GM12878 (cell line): ENCODE measurements around the gene SALL1. TPM values are rescaled to one million over a fixed set of nuclear protein-coding genes. Genes with fewer than 3 reads are reported as not detected.

Source experiments
- ATAC-seq: fragments of 200-7000 bp; cut with Tn5 transposase; 3 replicates; pipeline ENCODE4 v1.9.1; 2020; ENCODE audit warnings: mild to moderate bottlenecking, moderate library complexity
- BruUV-seq: library from RNA; stranded (reverse); fragments of 400-500 nt; replicated peaks from 2 replicates; lab custom pipeline; 2021; lab: Mats Ljungman, UMichigan
- CTCF ChIA-PET: fragments of 300-600 bp; sonication (Branson Sonifier 250); formaldehyde crosslinking; extraction: SDS; loops from one replicate; lab custom pipeline; 2021; ENCODE audit warnings: inconsistent platforms; lab: Yijun Ruan, JAX
- POLR2A ChIA-PET: fragments of 350-600 bp; formaldehyde crosslinking; extraction: SDS; loops from one replicate; lab custom pipeline; 2021; ENCODE audit warnings: inconsistent platforms; lab: Charles Lee
- RAD21 ChIA-PET: fragments of 300-600 bp; sonication (Branson Sonifier 250); formaldehyde crosslinking; loops from one replicate; lab custom pipeline; 2023; ENCODE audit warnings: antibody characterized with exemption; ENCODE audit not compliant: unreplicated experiment; lab: Charles Lee
- SMC1A ChIA-PET: fragments of 300-600 bp; sonication (Branson Sonifier 250); formaldehyde crosslinking; loops from one replicate; lab custom pipeline; 2023; ENCODE audit not compliant: unreplicated experiment, uncharacterized antibody; lab: Charles Lee
- DNase-seq: peaks from one replicate; pipeline ENCODE4 v3.0.0-alpha.2; 2011; ENCODE audit warnings: low read depth, low spot score
- FAIRE-seq: peaks from 3 replicates; lab custom pipeline; 2011; peaks lifted over from hg19 to GRCh38; lab: Jason Lieb, UNC
- H2AFZ ChIP-seq: 2 replicates; pipeline ENCODE4 v1.6.0; 2011; ENCODE audit warnings: low read depth, low read length, control low read depth; ENCODE audit not compliant: control insufficient read depth
- H3K27ac ChIP-seq: 2 replicates; pipeline ENCODE4 v1.5.1; 2011; ENCODE audit warnings: control low read depth; ENCODE audit not compliant: control insufficient read depth, insufficient read depth
- H3K27me3 ChIP-seq, 2 experiments: replicated peaks in 1 of 2; 2 replicates each; pipeline versions ENCODE4 v1.6.0 to v1.6.1; 2011; ENCODE audit warnings: low read length in 1 of 2; ENCODE audit not compliant: control insufficient read depth in 2 of 2, insufficient read depth in 2 of 2
- H3K36me3 ChIP-seq, 2 experiments: 2 replicates each; pipeline ENCODE4 v1.5.1; 2011; ENCODE audit warnings: low read length in 1 of 2; ENCODE audit not compliant: control insufficient read depth in 2 of 2, insufficient read depth in 2 of 2
- H3K4me1 ChIP-seq: 2 replicates; pipeline ENCODE4 v1.6.1; 2011; ENCODE audit warnings: mild to moderate bottlenecking, low read length, moderate library complexity, mixed read lengths; ENCODE audit not compliant: control insufficient read depth, insufficient read depth
- H3K4me2 ChIP-seq: 2 replicates; pipeline ENCODE4 v1.6.0; 2011; ENCODE audit warnings: control low read depth; ENCODE audit not compliant: control insufficient read depth, insufficient read depth
- H3K4me3 ChIP-seq: fragments of 200-600 bp; sonication (generic); 2 replicates; pipeline ENCODE4 v1.5.1; 2016
- H3K79me2 ChIP-seq: 2 replicates; pipeline ENCODE4 v1.6.0; 2011; ENCODE audit warnings: low read length; ENCODE audit not compliant: control insufficient read depth, insufficient read depth
- H3K9ac ChIP-seq: 2 replicates; pipeline ENCODE4 v1.8.0; 2011; ENCODE audit warnings: low read length, control low read depth, mixed read lengths; ENCODE audit not compliant: control insufficient read depth, insufficient read depth
- H3K9me3 ChIP-seq: replicated peaks from 3 replicates; pipeline ENCODE4 v1.5.1; 2011; ENCODE audit warnings: mild to moderate bottlenecking, low read length; ENCODE audit not compliant: control insufficient read depth, insufficient read depth
- H4K20me1 ChIP-seq: 2 replicates; pipeline ENCODE4 v1.6.0; 2011; ENCODE audit not compliant: control insufficient read depth, insufficient read depth
- ATF7 ChIP-seq: fragments of 450-650 bp; IDR thresholded peaks from 2 replicates; pipeline ENCODE4 v1.6.1; 2016; ENCODE audit warnings: low read depth, mild to moderate bottlenecking
- BMI1 ChIP-seq: fragments of 450-650 bp; IDR thresholded peaks from 2 replicates; pipeline ENCODE4 v1.6.1; 2016; ENCODE audit warnings: mild to moderate bottlenecking, moderate library complexity, borderline replicate concordance
- KLF5 ChIP-seq: fragments of 450-650 bp; IDR thresholded peaks from 2 replicates; pipeline ENCODE4 v1.6.1; 2014; ENCODE audit warnings: mild to moderate bottlenecking; ENCODE audit not compliant: partially characterized antibody
- MXI1 ChIP-seq: fragments of 150-350 bp; IDR thresholded peaks from 2 replicates; pipeline ENCODE4 v1.6.1; 2011; ENCODE audit warnings: low read depth, mild to moderate bottlenecking, inconsistent platforms, low read length, improper control_type of control experiment
- NR2C1 ChIP-seq: fragments of 450-650 bp; IDR thresholded peaks from 2 replicates; pipeline ENCODE4 v1.6.1; 2017; ENCODE audit warnings: antibody characterized with exemption, mild to moderate bottlenecking, moderate library complexity
- POLR2AphosphoS5 ChIP-seq: IDR thresholded peaks from 2 replicates; pipeline ENCODE4 v1.6.1; 2011; ENCODE audit warnings: mild to moderate bottlenecking, low read length, inconsistent platforms
- RELB ChIP-seq: fragments of 450-650 bp; IDR thresholded peaks from 2 replicates; pipeline ENCODE4 v1.6.1; 2017; ENCODE audit warnings: low read depth, mild to moderate bottlenecking, moderate library complexity
- SPI1 ChIP-seq: IDR thresholded peaks from 2 replicates; pipeline ENCODE4 v1.6.1; 2011; ENCODE audit warnings: low read depth, mild to moderate bottlenecking, low read length, moderate library complexity, borderline replicate concordance; ENCODE audit not compliant: insufficient read depth
- SUPT20H ChIP-seq: IDR thresholded peaks from 2 replicates; pipeline ENCODE4 v1.6.1; 2011; ENCODE audit warnings: low read depth, mild to moderate bottlenecking, low read length, moderate library complexity, borderline replicate concordance; ENCODE audit not compliant: control insufficient read depth
- TAF1 ChIP-seq: IDR thresholded peaks from 2 replicates; pipeline ENCODE4 v1.6.1; 2011; ENCODE audit warnings: mild to moderate bottlenecking, low read depth, low read length, borderline replicate concordance
- ZBED1 ChIP-seq: IDR thresholded peaks from 2 replicates; pipeline ENCODE4 v1.6.1; 2016; ENCODE audit warnings: borderline replicate concordance
- ZBTB40 ChIP-seq: fragments of 450-650 bp; IDR thresholded peaks from 2 replicates; pipeline ENCODE4 v1.6.1; 2016; ENCODE audit warnings: mild to moderate bottlenecking, moderate library complexity, borderline replicate concordance
- WGBS: methylation state at CpG from one replicate; pipeline ENCODE4 v1.1.6; 2016; ENCODE audit warnings: low lambda C conversion rate; ENCODE audit not compliant: insufficient replicate concordance, insufficient coverage; ENCODE audit errors: missing lambda C conversion rate; 5-methylcytosine and 5-hydroxymethylcytosine counted together
- in situ Hi-C: fragments of 300-500 bp; cut with MboI; formaldehyde crosslinking; loops from 9 replicates; pipeline ENCODE4 v1.14.3; 2018; ENCODE audit warnings: mixed read lengths
- intact Hi-C: fragments of 100-400 bp; cut with micrococcal nuclease; formaldehyde crosslinking; loops from one replicate; pipeline ENCODE4 v1.14.2; 2022; ENCODE audit not compliant: unreplicated experiment
- polyA plus RNA-seq, 11 experiments: library from polyadenylated mRNA; depleted of rRNA in 4 of 11; unstranded in 6 of 11; stranded (reverse) in 5 of 11; fragments of >200 nt; fragmentation: Nextera tagmentation in 4 of 11; fragmentation: Illumina TruSeq in 1 of 11; extraction: Ambion mirVana in 4 of 11; extraction: Trizol in 1 of 11; gene quantifications; 1 replicate in 1 of 11; 2 replicates in 10 of 11; pipeline versions ENCODE4 v1.2.1 to v1.2.3, GENCODE V29; 2011 to 2016; ENCODE audit warnings: inconsistent platforms in 2 of 11, missing spikeins in 2 of 11, low read depth in 1 of 11
- total RNA-seq, 4 experiments: library from RNA; depleted of rRNA in 3 of 4; stranded (reverse); fragments of >200 nt in 3 of 4; fragmentation: Illumina TruSeq in 1 of 4; extraction: Trizol in 1 of 4; gene quantifications; 2 replicates each; pipeline versions ENCODE4 v1.2.1 to v1.2.3, GENCODE V29; 2013 to 2021

Gene SALL1
- total and polyA plus RNA-seq, 10 of the 15 experiments (the other 5 are each of a cell fraction or from before 2014, with no cell fraction given): 0.01 to 0.08 (median 0.03) TPM; not detected in 6

GRCh38 chr16:51151961-51152663 lies 1.0 kb upstream of the SALL1 start:
- no TSS peak for BruUV-seq
- WGBS: 27% methylated on average over 24 of the region's 56 CpGs
- H3K27ac ChIP-seq: no peak overlapping the region
- no peaks in the 10 kb centered on the region for H3K4me1 ChIP-seq
- no peak overlapping the region for H3K9ac ChIP-seq
- no peak overlapping the region for H3K4me2 ChIP-seq
- ChIA-PET POLR2A (no interaction called here), RAD21 (no interaction called here), CTCF (no interaction called here), SMC1A (no interaction called here)
- H2AFZ ChIP-seq: no peak overlapping the region
- in situ Hi-C loops (no loop called here), intact Hi-C loops (no loop called here)
- DNase-seq: no peak
- no peak overlapping the region for H3K4me3 ChIP-seq
- H3K36me3 ChIP-seq: no peaks in the 10 kb centered on the region
- TF ChIP-seq SUPT20H: no peak
- TF ChIP-seq KLF5: no peak
- no peak for TF ChIP-seq MXI1
- no peak for TF ChIP-seq ZBED1
- no peak for TF ChIP-seq TAF1
- no peak for TF ChIP-seq BMI1
- TF ChIP-seq POLR2AphosphoS5: no peak
- no peak for TF ChIP-seq SPI1
- no peak for TF ChIP-seq ATF7
- no peak for TF ChIP-seq ZBTB40
- TF ChIP-seq NR2C1: no peak
- TF ChIP-seq RELB: no peak
- H3K79me2 ChIP-seq: no peaks in the 10 kb centered on the region
- no peak for FAIRE-seq
- H3K27me3 ChIP-seq: peaks cover 3 to 14% of the 10 kb centered on the region in 2 experiments
- no peaks in the 10 kb centered on the region for H4K20me1 ChIP-seq
- ATAC-seq: no peak; the same call in 2 of the 3 replicates
- peaks cover 2% of the 10 kb centered on the region; the same call in 1 of the 3 replicates for H3K9me3 ChIP-seq
